NCI-H1105 (cell line): ENCODE data around the gene DSCAML1.

Source experiments
- DNase-seq: peaks from one replicate; lab custom pipeline; 2025; lab: John Stamatoyannopoulos, UW

Gene DSCAML1

GRCh38 chr11:117488996-117489952, 307.7 kb downstream of the DSCAML1 start:
- DNase-seq = no peak

GRCh38 chr11:117486059-117486458, 311.0 kb downstream of the DSCAML1 start:
- no peak for DNase-seq

DNA sequence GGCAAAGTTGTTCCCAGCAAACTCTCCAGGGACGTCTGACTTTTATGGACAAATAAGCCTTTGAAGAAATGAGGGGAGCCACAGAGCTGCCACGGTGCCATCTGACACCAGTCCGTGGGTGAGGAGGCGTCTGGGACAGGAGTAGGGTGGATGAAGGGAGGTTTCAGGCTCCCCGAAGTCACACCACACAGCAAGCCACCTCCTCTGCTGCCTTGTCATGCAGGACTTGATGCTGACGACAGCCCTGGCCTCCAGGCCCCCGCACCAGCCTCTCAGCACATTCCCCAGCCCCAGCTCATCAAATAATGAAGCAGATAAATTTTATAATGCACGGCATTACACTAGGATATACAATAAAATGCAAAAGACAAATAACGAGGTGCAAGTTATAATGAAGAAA, 312.9 kb downstream of the DSCAML1 start:
- DNase-seq = no peak

- no peak for DNase-seq
These were observed 313.6 kb downstream of the DSCAML1 start for GRCh38 chr11:117483372-117483771.

DNA sequence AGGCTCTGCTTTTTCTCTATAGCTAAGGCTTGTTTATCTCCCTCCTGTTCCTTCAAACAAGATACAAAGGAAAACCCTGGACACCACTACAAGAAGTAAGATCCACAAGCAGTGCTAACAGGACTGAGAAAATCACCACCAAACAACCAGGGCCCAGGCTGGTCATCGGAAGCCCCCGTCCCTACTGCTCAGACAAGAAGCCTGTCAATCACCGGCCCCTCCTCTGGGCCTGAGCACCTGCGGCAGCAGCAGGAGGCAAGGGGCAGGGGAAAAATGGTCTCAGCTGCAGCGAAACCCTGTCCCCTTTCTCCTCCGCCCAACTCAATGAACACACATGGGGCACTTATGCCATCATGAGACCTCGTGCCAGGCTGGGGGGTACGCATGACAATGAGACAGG, 314.1 kb downstream of the DSCAML1 start:
- DNase-seq = no peak

GRCh38 chr11:117481885-117482284, 315.1 kb downstream of the DSCAML1 start:
- DNase-seq = no peak

DNA sequence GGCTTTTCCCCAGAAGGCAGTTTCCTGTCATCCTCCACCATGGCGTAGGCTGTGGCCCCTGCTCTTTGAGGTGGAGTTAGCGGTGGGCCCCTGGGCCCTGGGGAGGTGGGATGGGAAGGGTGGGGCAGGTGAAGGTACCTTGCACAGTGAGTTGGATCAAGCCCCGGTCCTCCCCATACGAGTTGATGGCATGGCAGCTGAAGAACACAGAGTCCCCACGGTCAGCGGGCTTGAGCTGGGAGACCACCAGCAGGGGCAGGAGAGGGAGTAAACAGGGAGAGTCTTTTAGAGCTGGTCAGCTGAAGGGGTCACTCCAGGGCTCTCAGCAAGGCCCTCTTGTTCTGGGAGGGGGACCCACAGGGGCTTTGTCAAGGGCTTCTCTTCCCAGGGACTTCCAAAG, 316.0 kb downstream of the DSCAML1 start:
- DNase-seq = no peak

GRCh38 chr11:117480221-117480620, 316.8 kb downstream of the DSCAML1 start:
- DNase-seq = no peak

- DNase-seq = no peak
These were observed 317.6 kb downstream of the DSCAML1 start for GRCh38 chr11:117479372-117479771.

- no peak for DNase-seq
These were observed 318.1 kb downstream of the DSCAML1 start for GRCh38 chr11:117478926-117479325.

- DNase-seq = no peak
These were observed 318.7 kb downstream of the DSCAML1 start for GRCh38 chr11:117478126-117478860.

DNA sequence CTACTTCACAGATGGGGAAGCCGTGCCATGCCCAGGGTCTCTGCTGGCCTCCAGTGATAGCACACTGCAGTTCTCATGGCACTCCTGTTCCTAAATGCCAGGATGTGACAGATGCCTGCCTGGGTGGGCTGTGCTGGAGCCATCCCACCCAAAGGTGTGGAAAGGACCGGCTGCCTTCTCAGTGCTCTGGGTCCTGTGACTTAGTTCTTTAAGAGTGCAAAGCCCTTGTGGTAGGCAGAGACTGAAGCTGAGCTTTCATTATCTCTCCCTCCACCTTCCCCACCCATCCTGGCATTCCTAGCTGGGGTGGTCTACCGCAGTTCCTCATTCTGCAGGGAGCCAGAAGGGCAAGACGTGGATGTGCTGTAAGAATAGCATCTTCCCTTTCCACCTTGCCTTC, 319.3 kb downstream of the DSCAML1 start:
- no peak for DNase-seq

GRCh38 chr11:117476531-117477142, 320.4 kb downstream of the DSCAML1 start:
- no peak for DNase-seq

- no peak for DNase-seq
These were observed 321.1 kb downstream of the DSCAML1 start for GRCh38 chr11:117475716-117476530.

GRCh38 chr11:117473481-117474091, 323.4 kb downstream of the DSCAML1 start:
- peak; percentile 91 for DNase-seq

GRCh38 chr11:117471776-117472175, 325.2 kb downstream of the DSCAML1 start:
- DNase-seq = no peak

DNA sequence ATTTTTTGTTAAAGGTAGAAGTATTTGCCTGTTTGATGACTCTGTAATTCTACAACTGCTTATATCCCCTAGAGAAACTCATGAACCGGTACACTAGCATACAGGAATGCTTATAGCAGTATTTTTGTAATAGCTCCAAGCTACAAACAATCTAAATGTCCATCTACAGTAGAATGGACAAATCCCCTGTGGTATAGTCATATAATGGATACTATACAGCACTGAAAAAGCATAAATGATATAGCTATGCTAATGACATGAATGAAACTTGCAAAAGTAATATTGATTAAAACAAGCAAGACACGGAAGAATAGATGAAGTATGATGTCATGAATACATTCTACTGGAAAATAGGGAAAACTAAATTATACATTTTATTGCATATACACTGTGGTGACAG, 326.4 kb downstream of the DSCAML1 start:
- no peak for DNase-seq

DNA sequence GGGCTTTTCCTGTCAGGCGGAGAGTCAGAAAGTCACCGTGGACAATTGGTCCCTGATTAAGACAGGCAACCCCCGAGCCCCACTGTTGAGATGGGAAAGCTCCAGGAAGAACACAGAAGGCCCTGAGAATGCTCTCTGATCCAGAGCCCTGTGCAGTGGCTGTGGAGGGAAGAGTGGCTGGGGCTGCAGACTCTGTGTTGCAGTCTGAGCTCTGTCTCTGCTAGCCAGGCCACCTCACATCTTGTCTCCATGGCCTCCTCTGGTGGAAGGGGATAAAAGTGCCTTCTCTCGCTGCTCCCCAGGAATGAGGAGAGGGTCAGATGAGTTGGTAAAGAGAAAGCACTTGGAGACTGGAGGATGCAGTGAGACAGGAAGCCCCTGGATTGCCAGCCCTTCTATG, 328.1 kb downstream of the DSCAML1 start:
- DNase-seq = no peak

GRCh38 chr11:117467770-117468169, 329.2 kb downstream of the DSCAML1 start:
- DNase-seq = no peak

DNA sequence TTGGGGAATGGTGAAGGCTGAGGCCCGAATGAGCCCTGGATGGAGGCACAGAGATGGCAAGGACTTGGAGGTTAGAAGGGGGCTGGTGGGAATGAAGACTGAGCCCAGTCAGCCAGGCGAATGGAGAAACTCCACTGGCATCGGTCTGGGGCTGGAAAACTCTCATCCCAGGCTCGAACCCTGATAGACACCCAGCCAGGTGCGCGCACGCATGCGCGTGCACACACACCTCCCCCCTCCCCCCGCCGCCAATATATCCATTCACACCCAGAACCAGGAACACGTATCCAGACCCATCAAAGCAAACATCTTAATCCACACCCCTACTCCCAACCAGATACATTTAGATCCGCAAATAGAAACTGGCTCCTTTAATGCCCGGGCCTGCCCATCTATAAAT, 330.1 kb downstream of the DSCAML1 start:
- no peak for DNase-seq

GRCh38 chr11:117465236-117465997, 331.6 kb downstream of the DSCAML1 start:
- no peak for DNase-seq
